HG02759 (cell line): ENCODE measurements around the gene JAK2.
"Not testable (repeated sequence)": the region's sequence is repeated elsewhere in the genome, so short reads cannot be mapped to it uniquely, and the experiment has no call there.

Experiments
- ATAC-seq: cut with Tn5 transposase; IDR thresholded peaks from one replicate; pipeline ENCODE4 v1.9.1; 2021; ENCODE audit warnings: mild to moderate bottlenecking, moderate library complexity; ENCODE audit not compliant: unreplicated experiment

The JAK2 gene

DNA sequence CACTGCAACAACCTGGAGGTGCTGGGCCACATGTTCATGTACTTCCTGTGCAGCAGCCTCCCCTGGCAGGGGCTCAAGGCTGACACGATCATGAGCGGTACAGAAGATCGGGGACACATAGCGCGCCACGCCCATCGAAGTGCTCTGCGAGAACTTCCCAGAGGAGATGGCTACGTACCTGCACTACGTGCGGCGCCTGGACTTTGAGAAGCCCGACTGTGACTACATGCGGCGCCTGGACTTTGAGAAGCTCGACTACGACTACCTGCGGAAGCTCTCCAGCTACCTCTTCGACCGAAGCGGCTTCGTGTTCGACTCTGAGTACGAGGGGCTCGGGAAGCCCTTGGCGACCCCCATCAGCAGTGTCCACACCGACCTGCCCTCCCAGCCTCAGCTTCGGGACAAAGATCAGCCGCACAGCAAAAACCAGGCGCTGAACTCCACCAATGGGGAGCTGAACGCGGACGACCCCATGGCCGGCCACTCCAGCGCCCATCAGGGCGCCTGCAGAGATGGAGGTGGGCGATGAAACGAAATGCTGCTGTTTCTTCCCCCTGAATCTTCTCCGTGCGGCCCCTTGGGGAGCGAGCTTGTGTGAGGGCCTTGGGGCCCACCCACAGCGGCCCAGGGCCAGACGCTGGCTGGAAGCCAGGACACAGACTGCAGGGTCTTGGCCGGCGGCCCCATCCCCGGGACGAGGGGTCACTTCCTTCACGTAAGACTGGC, 56.5 kb downstream of the JAK2 start:
- ATAC-seq: no peak

DNA sequence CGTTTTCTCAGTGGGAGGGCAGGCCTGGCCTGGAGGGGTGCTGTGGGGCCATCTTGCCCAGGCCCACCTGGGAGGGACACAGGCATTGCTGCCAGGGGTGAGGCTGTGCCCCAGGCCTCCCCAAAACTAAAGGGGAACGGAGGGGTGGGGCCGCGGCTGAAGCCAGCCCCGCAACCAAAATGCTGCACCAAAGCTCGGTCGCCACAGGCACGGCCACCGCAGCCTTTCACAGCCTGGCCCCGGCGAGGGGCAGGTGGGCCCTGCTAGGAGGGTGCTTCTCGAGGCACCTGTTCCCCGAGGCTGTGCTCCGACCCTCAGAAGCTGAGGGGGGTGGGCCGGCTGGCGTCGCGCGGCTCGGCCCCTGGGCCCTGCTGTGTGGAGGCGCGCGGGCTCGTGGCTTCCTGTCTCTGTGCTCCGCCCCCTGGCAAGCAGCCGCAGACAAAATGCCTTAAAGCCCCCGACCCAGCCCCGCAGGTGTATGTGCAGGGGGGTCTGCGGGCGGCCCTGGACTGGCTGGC, 57.6 kb downstream of the JAK2 start:
- ATAC-seq: no peak

DNA sequence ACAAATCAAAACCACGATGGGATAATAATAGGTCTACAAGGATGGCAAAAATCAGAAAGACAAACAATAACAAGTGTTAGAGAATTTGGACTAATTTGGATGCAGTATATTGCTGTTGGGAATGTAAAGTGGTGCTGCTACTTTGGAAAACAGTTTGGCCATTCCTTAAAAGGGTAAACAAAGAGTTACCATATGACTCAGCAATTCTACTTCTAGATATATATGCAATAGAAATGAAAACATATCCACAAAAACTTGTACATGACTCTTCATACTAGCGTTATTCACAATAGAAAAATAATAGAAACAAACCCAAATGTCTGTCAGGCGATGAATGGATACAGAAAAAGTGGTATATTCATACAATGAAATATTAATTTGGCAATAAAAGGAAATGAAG, 58.3 kb downstream of the JAK2 start:
- no peak for ATAC-seq

DNA sequence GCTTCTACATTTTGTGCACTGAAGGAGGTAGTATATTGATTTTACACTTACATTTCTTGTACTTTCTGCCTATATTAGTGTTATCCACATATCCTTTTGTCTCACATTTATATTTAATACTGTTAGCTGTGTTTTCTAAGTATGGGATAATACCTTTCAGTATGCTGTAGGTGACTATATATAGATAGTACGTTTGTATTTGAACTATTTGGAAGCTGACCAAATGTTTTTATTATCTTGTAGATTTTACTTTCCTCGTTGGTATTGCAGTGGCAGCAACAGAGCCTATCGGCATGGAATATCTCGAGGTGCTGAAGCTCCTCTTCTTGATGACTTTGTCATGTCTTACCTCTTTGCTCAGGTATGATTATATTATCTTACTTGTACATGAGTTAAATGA, 59.1 kb downstream of the JAK2 start:
- ATAC-seq: no peak

DNA sequence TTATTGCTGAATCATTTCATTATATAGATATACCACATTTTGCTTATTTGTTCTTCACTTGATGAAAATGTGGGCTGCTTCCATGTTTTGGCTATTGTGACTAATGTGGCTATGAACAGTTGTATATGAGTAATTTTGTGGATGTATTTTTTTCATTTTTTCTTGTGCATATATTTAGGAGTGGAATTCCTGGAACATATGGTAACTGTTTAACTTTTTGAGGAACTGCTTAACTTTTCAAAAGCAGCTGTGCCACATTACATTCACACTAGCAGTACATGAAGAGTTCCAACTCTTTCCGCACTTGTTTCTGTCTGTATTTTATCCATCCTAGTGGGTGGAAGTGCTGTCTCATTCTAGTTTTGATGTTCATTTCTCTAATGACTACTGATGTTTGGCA, 67.8 kb downstream of the JAK2 start:
- no peak for ATAC-seq

DNA sequence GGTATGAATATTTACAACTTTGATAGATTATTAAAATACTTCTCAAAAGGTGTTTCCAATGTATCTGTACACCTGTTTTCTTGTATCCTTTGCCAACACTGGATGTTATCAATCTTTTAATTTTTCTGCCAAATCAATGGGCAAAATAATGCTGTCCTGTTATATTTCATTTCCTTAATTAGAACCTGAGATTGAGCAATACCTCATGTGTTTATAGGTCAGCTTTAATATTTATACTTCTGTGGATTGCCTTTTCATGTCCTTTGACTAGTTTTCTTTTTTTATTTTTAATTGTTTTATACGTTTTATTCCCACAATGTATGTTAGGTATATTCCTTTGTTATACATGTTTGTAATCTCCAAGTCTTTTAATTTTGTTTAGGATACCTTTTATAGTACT, 77.6 kb downstream of the JAK2 start:
- ATAC-seq: no peak

DNA sequence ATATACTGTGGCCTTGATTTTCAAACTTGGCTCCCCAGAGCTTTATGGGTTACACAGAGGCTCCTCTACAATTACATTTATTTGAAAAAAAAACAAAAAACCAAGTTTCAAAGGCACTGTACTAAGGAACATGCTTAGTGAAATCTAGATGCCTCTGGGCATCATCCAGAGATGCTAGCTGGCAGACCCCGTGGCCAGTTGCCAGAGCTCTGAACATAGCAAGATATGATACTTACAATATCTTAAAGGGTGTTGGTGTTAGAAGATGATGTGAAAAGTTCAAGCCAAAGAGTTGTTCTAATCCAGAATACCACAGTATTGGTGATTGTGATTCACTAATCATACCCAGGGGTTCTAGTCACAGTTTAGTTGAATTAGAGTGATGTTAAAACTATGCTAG, 87.8 kb downstream of the JAK2 start:
- no peak for ATAC-seq

DNA sequence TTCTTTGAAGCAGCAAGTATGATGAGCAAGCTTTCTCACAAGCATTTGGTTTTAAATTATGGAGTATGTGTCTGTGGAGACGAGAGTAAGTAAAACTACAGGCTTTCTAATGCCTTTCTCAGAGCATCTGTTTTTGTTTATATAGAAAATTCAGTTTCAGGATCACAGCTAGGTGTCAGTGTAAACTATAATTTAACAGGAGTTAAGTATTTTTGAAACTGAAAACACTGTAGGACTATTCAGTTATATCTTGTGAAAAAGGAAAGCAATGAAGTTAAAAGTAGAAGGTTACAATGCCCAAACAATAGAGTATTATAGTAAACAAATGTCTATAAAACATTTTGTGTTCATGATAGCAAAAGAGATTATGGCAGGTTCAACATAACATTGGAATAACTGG, 88.6 kb downstream of the JAK2 start:
- no peak for ATAC-seq

DNA sequence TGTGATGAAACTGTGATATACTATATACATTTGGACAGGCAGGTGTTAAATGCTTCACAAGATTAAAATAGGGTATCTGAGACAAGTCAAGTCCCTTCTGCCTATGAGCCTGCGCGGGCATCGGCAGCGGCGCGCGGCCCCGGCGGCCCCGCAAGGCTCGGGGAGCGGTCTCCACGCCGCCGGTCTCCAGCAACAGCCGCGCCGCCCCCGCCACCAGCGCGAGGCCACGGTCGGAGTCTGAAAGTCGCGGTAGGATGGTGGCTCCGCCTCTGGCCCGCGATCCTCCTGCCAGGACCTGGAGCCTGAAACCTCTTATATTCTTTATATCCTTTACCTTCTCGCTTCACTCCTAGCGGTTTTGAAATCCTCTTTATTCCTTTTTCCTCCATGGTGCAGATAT, 100.9 kb downstream of the JAK2 start:
- ATAC-seq: no peak

DNA sequence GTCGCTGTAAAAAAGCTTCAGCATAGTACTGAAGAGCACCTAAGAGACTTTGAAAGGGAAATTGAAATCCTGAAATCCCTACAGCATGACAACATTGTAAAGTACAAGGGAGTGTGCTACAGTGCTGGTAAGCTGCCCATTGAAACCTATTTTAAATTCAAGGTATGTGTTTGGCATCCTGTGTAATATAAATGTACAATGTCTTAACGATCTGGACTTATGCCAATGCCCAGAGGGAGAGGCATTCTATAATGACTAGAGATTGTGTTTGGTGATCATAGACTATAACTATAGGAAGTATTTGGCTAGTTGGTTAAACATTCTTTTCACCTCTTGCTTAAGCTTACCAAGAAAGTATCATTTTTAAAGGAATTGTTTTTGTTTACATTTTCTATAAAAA, 104.7 kb downstream of the JAK2 start:
- ATAC-seq: no peak

DNA sequence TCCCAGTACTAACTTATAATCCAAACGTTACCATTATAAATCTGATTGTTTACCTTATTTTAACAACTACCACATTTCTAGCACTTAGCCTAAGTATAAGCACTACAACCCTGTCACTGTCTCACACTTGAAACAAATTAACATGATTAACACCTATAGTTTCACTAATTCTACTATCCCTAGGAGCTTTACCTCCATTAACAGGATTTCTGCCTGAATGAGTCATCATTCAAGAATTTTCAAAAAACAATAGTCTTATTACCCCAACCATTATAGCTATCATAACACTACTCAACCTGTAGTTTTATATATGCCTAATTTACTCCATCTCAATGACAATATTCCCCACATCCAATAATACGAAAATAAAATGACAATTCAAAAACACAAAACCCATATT, 110.7 kb downstream of the JAK2 start:
- no peak for ATAC-seq

DNA sequence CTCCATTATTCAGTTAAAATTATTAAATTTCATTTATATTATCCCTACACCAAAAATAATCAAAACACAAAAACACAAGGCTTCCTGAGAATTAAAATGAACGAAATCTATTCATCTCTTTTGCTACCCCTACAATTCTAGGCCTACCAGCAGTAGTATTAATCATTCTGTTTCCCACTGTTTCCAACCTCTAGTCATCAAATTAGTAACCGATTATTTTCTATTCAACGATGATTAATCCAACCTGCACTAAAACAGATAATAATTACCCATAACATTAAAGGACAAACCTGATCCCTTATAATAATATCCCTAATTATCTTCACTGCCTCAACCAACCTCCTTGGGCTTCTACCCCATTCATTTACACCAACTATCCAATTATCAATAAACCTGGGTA, 114.4 kb downstream of the JAK2 start:
- no peak for ATAC-seq

DNA sequence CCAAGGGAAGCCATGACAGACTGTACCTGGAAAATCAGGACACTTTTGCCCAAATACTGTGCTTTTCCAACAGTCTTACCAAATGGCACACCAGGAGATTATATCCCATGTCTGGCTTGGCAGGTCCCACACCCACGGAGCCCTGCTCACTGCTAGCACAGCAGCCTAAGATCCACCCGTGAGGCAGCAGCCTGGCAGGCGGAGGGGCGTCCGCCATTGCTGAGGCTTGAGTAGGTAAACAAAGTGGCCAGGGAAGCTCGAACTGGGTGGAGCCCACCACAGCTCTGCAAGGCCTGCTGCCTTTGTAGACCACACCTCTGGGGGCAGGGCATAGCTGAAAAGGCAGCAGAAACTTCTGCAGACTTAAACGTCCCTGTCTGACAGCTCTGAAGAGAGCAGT, 116.1 kb downstream of the JAK2 start:
- ATAC-seq: not testable (repeated sequence)

DNA sequence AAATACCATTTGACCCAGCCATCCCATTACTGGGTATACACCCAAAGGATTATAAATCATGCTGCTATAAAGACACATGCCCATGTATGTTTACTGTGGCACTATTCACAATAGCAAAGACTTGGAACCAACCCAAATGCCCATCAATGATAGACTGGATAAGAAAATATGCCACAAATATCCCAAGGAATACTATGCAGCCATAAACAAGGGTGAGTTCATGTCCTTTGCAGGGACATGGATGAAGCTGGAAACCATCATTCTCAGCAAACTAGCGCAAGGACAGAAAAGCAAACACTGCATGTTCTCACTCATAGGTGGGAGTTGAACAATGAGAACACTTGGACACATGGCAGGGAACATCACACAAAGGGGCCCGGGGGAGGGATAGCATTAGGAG, 121.4 kb downstream of the JAK2 start:
- ATAC-seq: not testable (repeated sequence)

DNA sequence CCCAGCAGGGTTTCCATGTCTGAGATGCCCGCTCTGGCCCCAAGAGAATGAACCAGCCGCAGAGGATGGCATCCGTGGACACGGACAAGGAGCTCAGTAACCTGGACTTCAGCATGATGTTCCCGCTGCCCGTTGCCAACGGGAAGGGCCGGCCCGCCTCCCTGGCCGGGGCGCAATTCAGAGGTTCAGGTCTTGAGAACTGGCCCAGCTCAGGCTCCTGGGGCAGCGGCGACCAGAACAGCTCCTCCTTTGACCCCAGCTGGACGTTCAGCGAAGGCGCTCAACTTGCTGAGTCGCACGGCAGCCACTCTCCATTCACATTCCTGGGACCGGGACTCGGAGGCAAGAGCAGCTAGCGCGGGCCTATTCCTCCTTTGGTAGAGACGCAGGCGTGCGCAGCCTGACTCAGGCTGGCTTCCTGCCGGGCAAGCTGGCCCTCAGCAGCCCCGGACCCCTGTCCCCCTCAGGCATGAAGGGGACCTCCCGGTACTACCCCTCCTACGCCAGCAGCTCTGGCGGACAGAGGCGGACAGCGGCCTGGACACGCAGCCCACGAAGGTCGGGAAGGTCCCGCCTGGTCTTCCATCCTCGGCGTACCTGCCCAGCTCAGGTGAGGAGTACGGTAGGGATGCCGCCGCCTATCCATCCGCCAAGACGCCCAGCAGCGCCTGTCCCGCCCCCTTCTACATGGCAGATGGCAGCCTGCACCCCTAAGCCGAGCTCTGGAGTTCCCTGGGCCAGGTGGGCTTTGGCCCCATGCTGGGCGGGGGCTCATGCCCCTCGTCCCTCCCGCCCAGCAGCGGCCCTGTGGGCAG, 126.0 kb downstream of the JAK2 start:
- ATAC-seq: no peak

DNA sequence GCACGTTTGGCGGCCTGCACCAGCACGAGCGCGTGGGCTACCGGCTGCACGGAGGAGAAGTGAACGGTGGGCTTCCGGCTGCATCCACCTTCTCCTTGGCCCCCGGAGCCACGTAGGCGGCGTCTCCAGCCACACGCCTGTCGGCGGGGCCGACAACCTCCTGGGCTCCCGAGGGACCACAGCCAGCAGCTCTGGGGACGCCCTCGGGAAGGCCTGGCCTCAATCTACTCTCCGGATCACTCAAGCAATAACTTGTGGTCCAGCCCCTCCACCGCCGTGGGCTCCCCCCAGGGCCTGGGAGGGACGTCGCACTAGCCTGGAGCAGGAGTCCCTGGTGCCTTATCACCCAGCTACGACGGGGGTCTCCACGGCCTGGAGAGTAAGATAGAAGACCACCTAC, 126.6 kb downstream of the JAK2 start:
- ATAC-seq: no peak

DNA sequence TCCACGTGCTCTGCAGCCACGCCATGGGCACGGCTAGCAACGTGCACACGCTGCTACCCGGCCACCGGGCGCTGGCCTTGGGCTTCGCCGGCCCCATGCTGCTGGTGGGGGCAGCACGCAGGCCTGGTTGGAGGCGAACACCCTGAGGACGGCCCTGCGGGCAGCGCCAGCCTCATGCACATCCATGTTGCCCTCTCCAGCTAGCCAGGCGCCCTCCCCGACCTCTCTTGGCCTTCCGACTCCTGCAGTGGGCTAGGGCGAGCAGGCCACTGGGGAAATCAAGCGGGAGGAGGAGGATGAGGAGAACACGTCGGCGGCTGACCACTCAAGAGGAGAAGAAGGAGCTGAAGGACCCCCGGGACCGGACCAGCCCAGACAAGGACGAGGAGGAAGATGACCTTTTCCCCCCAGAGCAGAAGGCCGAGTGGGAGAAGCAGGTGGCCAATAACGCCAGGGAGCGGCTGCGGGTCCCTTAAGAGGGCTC, 127.1 kb downstream of the JAK2 start:
- no peak for ATAC-seq

DNA sequence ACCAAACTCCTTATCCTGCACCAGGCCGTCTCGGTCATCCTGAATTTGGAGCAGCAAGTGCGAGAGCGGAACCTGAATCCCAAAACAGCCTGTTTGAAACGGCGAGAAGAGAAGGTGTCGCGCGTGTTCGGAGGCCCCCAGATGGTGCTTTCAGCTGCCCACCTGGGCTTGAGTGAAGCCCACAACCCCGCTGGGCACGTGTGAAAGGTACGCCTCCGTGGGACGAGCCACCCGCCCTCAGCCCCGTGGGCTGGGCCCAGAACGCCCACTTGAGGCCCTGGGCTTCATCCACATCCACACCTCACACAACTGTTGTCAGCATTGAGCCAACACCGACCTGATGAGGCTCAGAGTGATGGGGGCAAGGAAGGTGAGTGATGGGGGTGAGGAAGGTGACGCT, 127.6 kb downstream of the JAK2 start:
- no peak for ATAC-seq

DNA sequence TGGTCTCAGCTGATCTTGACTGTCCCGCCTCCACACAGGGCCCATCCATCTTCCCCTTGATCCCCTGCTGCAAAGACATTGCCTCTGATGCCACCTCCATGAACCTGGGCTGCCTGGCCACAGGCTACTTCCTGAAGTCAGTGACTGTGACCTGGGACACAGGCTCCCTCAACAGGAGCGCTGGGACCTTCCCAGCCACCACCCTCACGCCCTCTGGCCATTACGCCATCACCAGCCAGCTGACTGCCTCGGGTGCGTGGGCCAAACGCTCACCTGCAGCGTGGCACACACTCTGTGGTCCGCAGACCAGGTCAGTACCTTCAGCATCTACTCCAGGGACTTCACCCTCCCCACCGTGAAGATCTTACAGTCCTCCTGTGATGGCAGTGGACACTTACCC, 128.5 kb downstream of the JAK2 start:
- no peak for ATAC-seq

DNA sequence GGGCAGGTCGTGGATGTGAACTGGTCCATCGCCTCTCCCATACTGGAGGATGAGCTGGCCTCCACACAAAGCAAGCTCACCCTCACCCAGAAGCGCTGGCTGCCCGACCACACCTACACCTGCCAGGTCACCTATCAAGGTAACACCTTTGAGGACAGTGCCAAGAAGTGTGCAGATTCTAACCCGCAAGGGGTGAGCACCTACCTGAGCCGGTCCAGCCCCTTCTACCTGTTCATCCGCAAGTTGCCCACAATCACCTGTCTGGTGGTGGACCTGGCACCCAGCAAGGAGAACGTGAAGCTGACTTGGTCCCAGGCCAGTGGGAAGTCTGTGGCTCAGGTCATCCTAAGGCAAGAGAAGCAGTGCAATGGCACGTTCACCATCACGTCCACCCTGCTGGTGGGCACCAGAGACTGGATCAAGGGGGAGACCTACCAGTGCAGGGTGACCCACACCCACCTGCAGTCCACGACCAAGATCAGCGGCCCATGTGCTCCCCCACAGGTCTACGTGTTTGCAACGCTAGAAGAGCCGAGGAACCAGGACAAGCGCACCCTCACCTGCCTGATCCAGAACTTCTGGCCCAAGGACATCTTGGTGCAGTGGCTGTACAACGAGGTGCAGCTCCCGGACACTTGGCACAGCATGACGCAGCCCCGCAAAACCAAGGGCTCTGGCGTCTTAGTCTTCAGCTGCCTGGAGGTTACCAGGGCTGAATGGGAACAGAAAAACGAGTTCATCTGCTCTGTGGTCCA, 129.1 kb downstream of the JAK2 start:
- no peak for ATAC-seq

DNA sequence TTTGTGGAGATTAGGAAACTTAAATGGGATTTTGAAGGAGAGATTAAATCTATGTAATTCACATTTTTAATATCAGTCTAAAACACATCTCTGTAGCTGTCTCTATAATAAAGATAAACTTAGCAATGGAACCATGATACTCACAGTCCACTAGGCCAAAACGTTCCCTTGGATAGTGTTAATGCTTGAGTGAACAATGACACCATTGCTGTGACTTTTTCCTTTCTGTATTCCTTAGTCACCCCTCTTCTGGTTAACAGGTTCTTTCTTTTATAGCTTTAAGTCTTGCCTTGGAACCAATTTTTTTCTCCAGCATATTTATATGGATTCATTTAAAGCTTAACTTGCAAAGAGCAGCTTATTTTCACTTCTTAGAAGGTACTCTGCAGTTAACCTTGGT, 137.0 kb downstream of the JAK2 start:
- ATAC-seq: no peak
